ENCODE results near the gene FGF3. TPM values are rescaled to one million over a fixed set of nuclear protein-coding genes. Genes with fewer than 3 reads are reported as not detected.

FGF3 gene
- polyA plus RNA-seq, 1 donor (not counting 4 experiments of a cell fraction or from before 2014, with no cell fraction given), result not detected

GRCh38 chr11:69855421-69855820 is 36.2 kb upstream of the FGF3 start:
- dilution Hi-C loops (cut with MboI; ENCODE audit: extremely low pct_ligation_motif_present, low sequenced_read_pairs), result no loop called here
- H2AFZ ChIP-seq (ENCODE audit: control insufficient read depth, low read length), result no peak overlapping the region
- H3K36me3 ChIP-seq (ENCODE audit: control insufficient read depth in 2 of 2, extremely low read depth in 1 of 2, insufficient read depth in 2 of 2, low read length in 2 of 2), result no peaks in the 10 kb centered on the region
- no peaks in the 10 kb centered on the region for H3K4me1 ChIP-seq (ENCODE audit: control insufficient read depth, extremely low read depth, insufficient read depth, low read length)
- H3K9ac ChIP-seq (ENCODE audit: control insufficient read depth, extremely low read depth, insufficient read depth, low read length), result no peak overlapping the region
- H3K27ac ChIP-seq (ENCODE audit: control insufficient read depth, insufficient read depth, low read length), result no peak overlapping the region
- H3K9me1 ChIP-seq (ENCODE audit: control insufficient read depth, extremely low read depth, insufficient read depth, low read length), result no peaks in the 10 kb centered on the region
- H4K20me1 ChIP-seq (ENCODE audit: control insufficient read depth, extremely low read depth, insufficient read depth, low read length), result no peaks in the 10 kb centered on the region
- no peak for TF ChIP-seq EZH2 (IDR thresholded peaks at IDR 0.05; ENCODE audit: low read length)
- TF ChIP-seq, protein P1, sequence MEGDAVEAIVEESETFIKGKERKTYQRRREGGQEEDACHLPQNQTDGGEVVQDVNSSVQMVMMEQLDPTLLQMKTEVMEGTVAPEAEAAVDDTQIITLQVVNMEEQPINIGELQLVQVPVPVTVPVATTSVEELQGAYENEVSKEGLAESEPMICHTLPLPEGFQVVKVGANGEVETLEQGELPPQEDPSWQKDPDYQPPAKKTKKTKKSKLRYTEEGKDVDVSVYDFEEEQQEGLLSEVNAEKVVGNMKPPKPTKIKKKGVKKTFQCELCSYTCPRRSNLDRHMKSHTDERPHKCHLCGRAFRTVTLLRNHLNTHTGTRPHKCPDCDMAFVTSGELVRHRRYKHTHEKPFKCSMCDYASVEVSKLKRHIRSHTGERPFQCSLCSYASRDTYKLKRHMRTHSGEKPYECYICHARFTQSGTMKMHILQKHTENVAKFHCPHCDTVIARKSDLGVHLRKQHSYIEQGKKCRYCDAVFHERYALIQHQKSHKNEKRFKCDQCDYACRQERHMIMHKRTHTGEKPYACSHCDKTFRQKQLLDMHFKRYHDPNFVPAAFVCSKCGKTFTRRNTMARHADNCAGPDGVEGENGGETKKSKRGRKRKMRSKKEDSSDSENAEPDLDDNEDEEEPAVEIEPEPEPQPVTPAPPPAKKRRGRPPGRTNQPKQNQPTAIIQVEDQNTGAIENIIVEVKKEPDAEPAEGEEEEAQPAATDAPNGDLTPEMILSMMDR (optimal IDR thresholded peaks at IDR 0.05 in 1 of 3, IDR thresholded peaks at IDR 0.05 in 1 of 3, conservative IDR thresholded peaks at IDR 0.05 in 1 of 3; ENCODE audit: extremely low read depth in 1 of 3, insufficient read depth in 2 of 3, low read length in 3 of 3), result no peak
- no peak overlapping the region for H3K4me3 ChIP-seq (ENCODE audit: control insufficient read depth in 2 of 3, extremely low read depth in 1 of 3, insufficient read depth in 2 of 3, low read depth in 1 of 3, low read length in 3 of 3)
- no peak for FAIRE-seq
- no peaks in the 10 kb centered on the region for H3K79me2 ChIP-seq (ENCODE audit: control insufficient read depth, insufficient read depth, low read length)
- H3K27me3 ChIP-seq (ENCODE audit: control insufficient read depth, extremely low read depth, insufficient read depth, low read length), result no peaks in the 10 kb centered on the region
- no peak for DNase-seq (ENCODE audit: low read depth, low spot score)
- peaks cover 2% of the 10 kb centered on the region for H3K9me3 ChIP-seq (ENCODE audit: control insufficient read depth, low read depth, low read length)
- no peak overlapping the region for H3K4me2 ChIP-seq (ENCODE audit: control insufficient read depth, extremely low read depth, insufficient read depth, low read depth, low read length)

DNA sequence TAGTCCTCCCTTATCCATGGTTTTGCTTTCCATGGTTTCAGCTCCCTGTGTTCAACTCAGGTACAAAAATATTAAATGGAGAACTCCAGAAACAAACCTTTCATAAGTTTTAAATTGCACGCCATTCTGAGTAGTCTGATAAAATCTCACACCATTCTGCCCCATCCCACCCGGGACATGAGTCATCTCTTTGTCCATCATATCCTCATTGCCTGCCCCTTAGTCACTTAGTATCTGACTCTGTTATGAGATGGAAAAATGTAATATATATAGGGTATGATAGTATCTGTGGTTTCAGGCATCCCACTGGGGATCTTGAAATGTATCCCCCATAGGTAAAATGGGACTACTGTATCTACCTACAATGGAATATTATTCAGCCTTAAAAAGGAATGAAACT is 35.5 kb upstream of the FGF3 start:
- dilution Hi-C loops (cut with MboI; ENCODE audit: extremely low pct_ligation_motif_present, low sequenced_read_pairs), result no loop called here

More for the DNA sequence above, 35.5 kb upstream of the FGF3 start:
- Histone ChIP-seq H3K4me3 (ENCODE audit: control insufficient read depth in 2 of 3, extremely low read depth in 1 of 3, insufficient read depth in 2 of 3, low read depth in 1 of 3, low read length in 3 of 3) (no peak overlapping the region), H3K36me3 (ENCODE audit: control insufficient read depth in 2 of 2, extremely low read depth in 1 of 2, insufficient read depth in 2 of 2, low read length in 2 of 2) (no peaks in the 10 kb centered on the region), H3K4me2 (ENCODE audit: control insufficient read depth, extremely low read depth, insufficient read depth, low read depth, low read length) (no peak overlapping the region), H3K4me1 (ENCODE audit: control insufficient read depth, extremely low read depth, insufficient read depth, low read length) (no peaks in the 10 kb centered on the region), H3K27ac (ENCODE audit: control insufficient read depth, insufficient read depth, low read length) (no peak overlapping the region), H3K9me3 (ENCODE audit: control insufficient read depth, low read depth, low read length) (peaks cover 2% of the 10 kb centered on the region), H2AFZ (ENCODE audit: control insufficient read depth, low read length) (no peak overlapping the region), H3K79me2 (ENCODE audit: control insufficient read depth, insufficient read depth, low read length) (no peaks in the 10 kb centered on the region), H4K20me1 (ENCODE audit: control insufficient read depth, extremely low read depth, insufficient read depth, low read length) (no peaks in the 10 kb centered on the region), H3K27me3 (ENCODE audit: control insufficient read depth, extremely low read depth, insufficient read depth, low read length) (no peaks in the 10 kb centered on the region), H3K9me1 (ENCODE audit: control insufficient read depth, extremely low read depth, insufficient read depth, low read length) (no peaks in the 10 kb centered on the region), H3K9ac (ENCODE audit: control insufficient read depth, extremely low read depth, insufficient read depth, low read length) (no peak overlapping the region)
- TF ChIP-seq, protein P1 (optimal IDR thresholded peaks at IDR 0.05 in 1 of 3, IDR thresholded peaks at IDR 0.05 in 1 of 3, conservative IDR thresholded peaks at IDR 0.05 in 1 of 3; ENCODE audit: extremely low read depth in 1 of 3, insufficient read depth in 2 of 3, low read length in 3 of 3), result no peak
- TF ChIP-seq EZH2 (IDR thresholded peaks at IDR 0.05; ENCODE audit: low read length), result no peak
- DNase-seq (ENCODE audit: low read depth, low spot score) (no peak), FAIRE-seq (peak; percentile 84)
